H9 (cell line): Measurements from ENCODE around the gene TENT5D. TPM values are rescaled to one million over a fixed set of nuclear protein-coding genes. Genes with fewer than 3 reads are reported as not detected.

Source experiments
- DNase-seq: peaks from one replicate; pipeline ENCODE4 v3.0.0-alpha.2; 2017
- H2AFZ ChIP-seq: one replicate; pipeline ENCODE4 v1.6.1; 2013; ENCODE audit warnings: mild to moderate bottlenecking, low read length, control low read depth, moderate library complexity
- H2AK5ac ChIP-seq: 2 replicates; pipeline ENCODE4 v1.6.1; 2013; ENCODE audit warnings: low read length, control low read depth, mixed read lengths; ENCODE audit not compliant: insufficient read length
- H2BK120ac ChIP-seq: one replicate; pipeline ENCODE4 v1.6.1; 2013; ENCODE audit warnings: low read depth, mild to moderate bottlenecking, low read length, control low read depth, inconsistent platforms; ENCODE audit not compliant: poor library complexity, severe bottlenecking
- H2BK12ac ChIP-seq: 2 replicates; pipeline ENCODE4 v1.6.1; 2013; ENCODE audit warnings: low read length, control low read depth, mixed read lengths, low read depth; ENCODE audit not compliant: insufficient read length
- H2BK15ac ChIP-seq: 2 replicates; pipeline ENCODE4 v1.6.1; 2013; ENCODE audit warnings: low read depth, low read length, control low read depth
- H2BK20ac ChIP-seq: one replicate; pipeline ENCODE4 v1.6.1; 2013; ENCODE audit warnings: low read depth, mild to moderate bottlenecking, low read length, control low read depth, inconsistent platforms; ENCODE audit not compliant: poor library complexity, severe bottlenecking
- H2BK5ac ChIP-seq: 2 replicates; pipeline ENCODE4 v1.6.1; 2013; ENCODE audit warnings: low read length, control low read depth, mixed read lengths; ENCODE audit not compliant: insufficient read length
- H3K14ac ChIP-seq: 2 replicates; pipeline ENCODE4 v1.6.1; 2013; ENCODE audit warnings: low read length, control low read depth; ENCODE audit not compliant: insufficient read depth
- H3K18ac ChIP-seq: 2 replicates; pipeline ENCODE4 v1.6.1; 2013; ENCODE audit warnings: low read depth, mild to moderate bottlenecking, mixed read lengths, low read length, control low read depth; ENCODE audit not compliant: insufficient read length
- H3K23ac ChIP-seq: 2 replicates; pipeline ENCODE4 v1.6.1; 2013; ENCODE audit warnings: low read length, control low read depth, mixed read lengths, low read depth; ENCODE audit not compliant: insufficient read length
- H3K23me2 ChIP-seq: 2 replicates; pipeline ENCODE4 v1.6.1; 2013; ENCODE audit warnings: low read depth, mild to moderate bottlenecking, mixed read lengths, low read length, control low read depth; ENCODE audit not compliant: insufficient read length, poor library complexity, severe bottlenecking
- H3K27ac ChIP-seq: 2 replicates; pipeline ENCODE4 v1.5.1; 2013; ENCODE audit warnings: low read length, control low read depth, mixed read lengths, low read depth; ENCODE audit not compliant: insufficient read length
- H3K27me3 ChIP-seq: 2 replicates; pipeline ENCODE4 v1.6.1; 2013; ENCODE audit warnings: low read length, control low read depth, inconsistent platforms; ENCODE audit not compliant: insufficient read depth
- H3K4ac ChIP-seq: 2 replicates; pipeline ENCODE4 v1.6.1; 2013; ENCODE audit warnings: low read depth, mild to moderate bottlenecking, control low read depth, inconsistent platforms, low read length, moderate library complexity
- H3K4me1 ChIP-seq: 2 replicates; pipeline ENCODE4 v1.6.1; 2013; ENCODE audit warnings: low read length, control low read depth, inconsistent platforms; ENCODE audit not compliant: insufficient read depth
- H3K4me2 ChIP-seq: 2 replicates; pipeline ENCODE4 v1.6.1; 2013; ENCODE audit warnings: low read length, control low read depth, mixed read lengths; ENCODE audit not compliant: insufficient read length, insufficient read depth
- H3K56ac ChIP-seq: 2 replicates; pipeline ENCODE4 v1.6.1; 2013; ENCODE audit warnings: low read depth, mild to moderate bottlenecking, mixed read lengths, low read length, control low read depth; ENCODE audit not compliant: insufficient read length
- H3K79me1 ChIP-seq: 2 replicates; pipeline ENCODE4 v1.6.1; 2013; ENCODE audit warnings: low read depth, mild to moderate bottlenecking, moderate library complexity, low read length, control low read depth, inconsistent platforms; ENCODE audit not compliant: insufficient read depth, poor library complexity, severe bottlenecking
- H3K79me2 ChIP-seq: 2 replicates; pipeline ENCODE4 v1.6.1; 2013; ENCODE audit warnings: low read length, control low read depth, inconsistent platforms; ENCODE audit not compliant: insufficient read depth
- H3K9ac ChIP-seq: 2 replicates; pipeline ENCODE4 v1.6.1; 2013; ENCODE audit warnings: low read length, control low read depth, mixed read lengths; ENCODE audit not compliant: insufficient read length; ENCODE audit errors: extremely low read depth
- H3K9me3 ChIP-seq: one replicate; pipeline ENCODE4 v1.6.1; 2013; ENCODE audit warnings: low read depth, low read length, inconsistent platforms; ENCODE audit not compliant: control insufficient read depth
- H3T11ph ChIP-seq: one replicate; pipeline ENCODE4 v1.6.1; 2013; ENCODE audit warnings: mild to moderate bottlenecking, low read length, control low read depth, inconsistent platforms
- H4K20me1 ChIP-seq: one replicate; pipeline ENCODE4 v1.6.1; 2013; ENCODE audit not compliant: control insufficient read depth, insufficient read length, insufficient read depth
- H4K5ac ChIP-seq: 2 replicates; pipeline ENCODE4 v1.6.1; 2013; ENCODE audit warnings: low read depth, mild to moderate bottlenecking, mixed read lengths, low read length, control low read depth; ENCODE audit not compliant: insufficient read length
- H4K8ac ChIP-seq: replicated peaks from 2 replicates; pipeline ENCODE4 v1.6.1; 2013; ENCODE audit warnings: low read length, control low read depth, mixed read lengths, low read depth; ENCODE audit not compliant: insufficient read length
- H4K91ac ChIP-seq: 2 replicates; pipeline ENCODE4 v1.6.1; 2013; ENCODE audit warnings: low read depth, mild to moderate bottlenecking, moderate library complexity, mixed read lengths, low read length, control low read depth; ENCODE audit not compliant: insufficient read length
- H3K27ac Mint-ChIP-seq, 3 experiments: 2 replicates in 2 of 3; 3 replicates in 1 of 3; pipeline ENCODE4 v1.8.0; 2020 to 2021; ENCODE audit warnings: mixed read lengths in 3 of 3, mild to moderate bottlenecking in 1 of 3, moderate library complexity in 1 of 3
- H3K27me3 Mint-ChIP-seq: 2 replicates; pipeline ENCODE4 v1.8.0; 2021; ENCODE audit warnings: low read depth, mild to moderate bottlenecking, moderate library complexity, mixed read lengths
- H3K36me3 Mint-ChIP-seq, 3 experiments: 2 replicates in 2 of 3; 3 replicates in 1 of 3; pipeline ENCODE4 v1.8.0; 2020 to 2021; ENCODE audit warnings: low read depth in 3 of 3, mixed read lengths in 3 of 3; ENCODE audit not compliant: insufficient read depth in 1 of 3
- H3K4me1 Mint-ChIP-seq, 2 experiments: 2 replicates each; pipeline ENCODE4 v1.8.0; 2020; ENCODE audit warnings: mixed read lengths in 2 of 2
- H3K4me3 Mint-ChIP-seq, 2 experiments: 2 replicates in 1 of 2; 3 replicates in 1 of 2; pipeline ENCODE4 v1.8.0; 2020 to 2021; ENCODE audit warnings: mild to moderate bottlenecking in 2 of 2, mixed read lengths in 2 of 2, moderate library complexity in 1 of 2
- H3K9me3 Mint-ChIP-seq, 2 experiments: 2 replicates in 1 of 2; 3 replicates in 1 of 2; pipeline ENCODE4 v1.8.0; 2020; ENCODE audit warnings: mild to moderate bottlenecking in 2 of 2, mixed read lengths in 2 of 2, moderate library complexity in 1 of 2
- CTCF ChIP-seq: fragments of 200-600 bp; sonication (generic); conservative IDR thresholded peaks from 3 replicates; pipeline ENCODE4 v1.8.0; 2021; ENCODE audit warnings: antibody characterized with exemption, mild to moderate bottlenecking
- WGBS: extraction: QIAGEN DNeasy Blood & Tissue Kit; methylation state at CpG from one replicate; pipeline ENCODE4 v1.1.7; 2013; ENCODE audit warnings: missing lambda C conversion rate, low lambda C conversion rate, mixed read lengths; ENCODE audit not compliant: insufficient read length; ENCODE audit errors: extremely low coverage; 5-methylcytosine and 5-hydroxymethylcytosine counted together
- total RNA-seq: library from RNA; stranded (reverse); gene quantifications from 2 replicates; pipeline ENCODE4 v1.2.1, GENCODE V29; 2021

TENT5D gene
- total RNA-seq, 1 experiment from 2014 or later: not detected

- Histone ChIP-seq H3K4ac (no peak overlapping the region), H4K91ac (no peak overlapping the region), H4K20me1 (no peaks in the 10 kb centered on the region), H2BK20ac (no peak overlapping the region), H2BK5ac (no peak overlapping the region), H2BK12ac (no peak overlapping the region), H2BK15ac (no peak overlapping the region), H3K4me2 (no peak overlapping the region), H2AK5ac (no peak overlapping the region), H3K18ac (no peak overlapping the region), H2BK120ac (no peak overlapping the region), H2AFZ (no peak overlapping the region), H3K27me3 (no peaks in the 10 kb centered on the region), H3K9me3 (peaks cover 19% of the 10 kb centered on the region), H3T11ph (no peak overlapping the region), H3K4me1 (no peaks in the 10 kb centered on the region), H4K5ac (no peak overlapping the region), H3K23me2 (no peaks in the 10 kb centered on the region), H3K56ac (no peak overlapping the region), H3K79me1 (no peaks in the 10 kb centered on the region), H3K9ac (no peak overlapping the region), H3K14ac (no peak overlapping the region), H3K79me2 (no peaks in the 10 kb centered on the region), H3K27ac (no peak overlapping the region), H4K8ac (no peak overlapping the region), H3K23ac (no peak overlapping the region)
- no peaks in the 10 kb centered on the region for H3K27me3 Mint-ChIP-seq
- no CpG with 5 or more reads among the region's 3 CpGs for WGBS
- H3K9me3 Mint-ChIP-seq: peaks cover 54 to 68% of the 10 kb centered on the region in 2 experiments
- DNase-seq: no peak
- H3K27ac Mint-ChIP-seq: no peak overlapping the region
- no peak overlapping the region for H3K4me3 Mint-ChIP-seq
- H3K4me1 Mint-ChIP-seq: no peaks in the 10 kb centered on the region
- peak; percentile 48 for TF ChIP-seq CTCF
- H3K36me3 Mint-ChIP-seq: peaks cover 11 to 20% (median 16%) of the 10 kb centered on the region in 3 experiments; a peak in 6 of 7 replicates
Observed at GRCh38 chrX:80430826-80431504, 10.7 kb downstream of the TENT5D start.
